Endothelial cell of umbilical vein (primary cell): ENCODE data around the gene RASAL1. TPM values are rescaled to one million over a fixed set of nuclear protein-coding genes. Genes with fewer than 3 reads are reported as not detected.

Source experiments
- BruUV-seq: library from RNA; stranded (reverse); fragments of 400-500 nt; replicated peaks from 2 replicates; lab custom pipeline; 2021; lab: Mats Ljungman, UMichigan
- CTCF ChIA-PET: fragments of 300-600, 350-600 bp; sonication (Branson Sonifier 250); formaldehyde crosslinking; loops from one replicate; lab custom pipeline; 2021; ENCODE audit warnings: antibody characterized with exemption, inconsistent platforms; lab: Charles Lee
- POLR2A ChIA-PET: fragments of 300-600, 350-600 bp; sonication (Branson Sonifier 250); formaldehyde crosslinking; loops from one replicate; lab custom pipeline; 2021; ENCODE audit warnings: antibody characterized with exemption, inconsistent platforms; lab: Charles Lee
- DNase-seq: peaks from one replicate; pipeline ENCODE4 v3.0.0-alpha.2; 2011; ENCODE audit warnings: low read depth, low spot score
- FAIRE-seq: peaks from 2 replicates; lab custom pipeline; 2011; peaks lifted over from hg19 to GRCh38; lab: Jason Lieb, UNC
- H2AFZ ChIP-seq: 2 replicates; pipeline ENCODE4 v1.6.0; 2012; ENCODE audit warnings: low read depth, low read length, control low read depth, inconsistent platforms
- H3K27ac ChIP-seq: 2 replicates; pipeline ENCODE4 v1.5.1; 2011; ENCODE audit warnings: low read depth, mild to moderate bottlenecking, control low read depth, low read length, moderate library complexity; ENCODE audit not compliant: insufficient read depth
- H3K27me3 ChIP-seq, 2 experiments: 2 replicates each; pipeline versions ENCODE4 v1.6.0 to v1.6.1; 2011; ENCODE audit warnings: low read length in 2 of 2, mixed read lengths in 1 of 2; ENCODE audit not compliant: control insufficient read depth in 2 of 2, insufficient read depth in 2 of 2
- H3K36me3 ChIP-seq, 2 experiments: 2 replicates in 1 of 2; 3 replicates in 1 of 2; pipeline ENCODE4 v1.5.1; 2011; ENCODE audit warnings: low read length in 2 of 2, mild to moderate bottlenecking in 1 of 2, moderate library complexity in 1 of 2; ENCODE audit not compliant: control insufficient read depth in 2 of 2, insufficient read depth in 2 of 2; ENCODE audit errors: extremely low read depth in 1 of 2
- H3K4me1 ChIP-seq: 3 replicates; pipeline ENCODE4 v1.5.1; 2011; ENCODE audit warnings: mild to moderate bottlenecking, low read length; ENCODE audit not compliant: control insufficient read depth, insufficient read depth; ENCODE audit errors: extremely low read depth
- H3K4me2 ChIP-seq: 2 replicates; pipeline ENCODE4 v1.6.1; 2011; ENCODE audit warnings: low read length, control low read depth, mixed read lengths; ENCODE audit not compliant: insufficient read depth
- H3K4me3 ChIP-seq, 3 experiments: fragments of 200-600 bp in 1 of 3; sonication (generic), shearing (Covaris generic) in 1 of 3; replicated peaks in 1 of 3; 2 replicates each; pipeline ENCODE4 v1.5.1; 2011 to 2016; ENCODE audit warnings: control low read depth in 3 of 3, low read length in 3 of 3, mild to moderate bottlenecking in 2 of 3, inconsistent platforms in 1 of 3, low read depth in 1 of 3, moderate library complexity in 1 of 3; ENCODE audit not compliant: insufficient read depth in 1 of 3
- H3K79me2 ChIP-seq: 2 replicates; pipeline ENCODE4 v1.6.0; 2012; ENCODE audit warnings: low read length, inconsistent platforms; ENCODE audit not compliant: control insufficient read depth, insufficient read depth
- H3K9ac ChIP-seq: replicated peaks from 2 replicates; pipeline ENCODE3; 2011; ENCODE audit warnings: low read length, control low read depth; ENCODE audit not compliant: insufficient read depth; ENCODE audit errors: extremely low read depth
- H3K9me1 ChIP-seq: replicated peaks from 3 replicates; pipeline ENCODE4 v1.6.0; 2011; ENCODE audit warnings: mild to moderate bottlenecking, low read length; ENCODE audit not compliant: control insufficient read depth, insufficient read depth; ENCODE audit errors: extremely low read depth
- H3K9me3 ChIP-seq: replicated peaks from 2 replicates; pipeline ENCODE4 v1.5.1; 2012; ENCODE audit warnings: low read length, inconsistent platforms; ENCODE audit not compliant: control insufficient read depth, insufficient read depth
- H4K20me1 ChIP-seq: replicated peaks from 2 replicates; pipeline ENCODE3; 2011; ENCODE audit warnings: mild to moderate bottlenecking, low read length; ENCODE audit not compliant: control insufficient read depth, insufficient read depth; ENCODE audit errors: extremely low read depth
- CTCF ChIP-seq, 2 donors: IDR thresholded peaks; 1 replicate in 1 of 2; 2 replicates in 1 of 2; pipeline ENCODE4 v1.5.1; 2011; ENCODE audit warnings: low read length in 2 of 2, mild to moderate bottlenecking in 2 of 2, moderate library complexity in 2 of 2, control low read depth in 1 of 2, inconsistent platforms in 1 of 2, low read depth in 1 of 2; ENCODE audit not compliant: insufficient read depth in 1 of 2; ENCODE audit errors: extremely low read depth in 1 of 2
- EZH2 ChIP-seq: IDR thresholded peaks from 2 replicates; pipeline ENCODE4 v1.6.1; 2012; ENCODE audit warnings: borderline replicate concordance, low read depth, mild to moderate bottlenecking, moderate library complexity, low read length, inconsistent platforms; ENCODE audit not compliant: severe bottlenecking
- FOS ChIP-seq: IDR thresholded peaks from 2 replicates; pipeline ENCODE4 v1.6.1; 2011; ENCODE audit warnings: mild to moderate bottlenecking, low read length, moderate library complexity, borderline replicate concordance; ENCODE audit not compliant: insufficient read depth
- GATA2 ChIP-seq: IDR thresholded peaks from 2 replicates; pipeline ENCODE4 v1.7.0; 2011; ENCODE audit warnings: low read depth, mild to moderate bottlenecking, moderate library complexity, mixed read lengths, low read length; ENCODE audit not compliant: insufficient read length, insufficient read depth
- JUN ChIP-seq: IDR thresholded peaks from 2 replicates; pipeline ENCODE4 v1.6.1; 2011; ENCODE audit warnings: borderline replicate concordance, low read depth; ENCODE audit not compliant: insufficient read length, insufficient read depth
- MYC ChIP-seq: IDR thresholded peaks from one replicate; pipeline ENCODE4 v1.6.1; 2011; ENCODE audit warnings: mild to moderate bottlenecking, low read depth, low read length
- POLR2A ChIP-seq: IDR thresholded peaks from 2 replicates; pipeline ENCODE4 v1.6.1; 2012; ENCODE audit warnings: low read depth, mild to moderate bottlenecking, control low read depth, low read length
- POLR2AphosphoS5 ChIP-seq: IDR thresholded peaks from 2 replicates; pipeline ENCODE4 v1.6.1; 2012; ENCODE audit warnings: low read depth, mild to moderate bottlenecking, control low read depth, low read length, moderate library complexity; ENCODE audit not compliant: insufficient read depth
- dilution Hi-C: fragments of 300-500 bp; cut with MboI; formaldehyde crosslinking; loops from one replicate; pipeline ENCODE4 v1.15.0; 2019; ENCODE audit warnings: low sequenced_read_pairs; ENCODE audit not compliant: extremely low pct_ligation_motif_present
- intact Hi-C: fragments of 100-400 bp; cut with micrococcal nuclease; formaldehyde crosslinking; loops from one replicate; pipeline ENCODE4 v1.10.0; 2022
- polyA plus RNA-seq, 4 experiments: library from polyadenylated mRNA; depleted of rRNA in 3 of 4; stranded (reverse) in 3 of 4; unstranded in 1 of 4; fragments of >200 nt; gene quantifications; 2 replicates each; pipeline versions ENCODE4 v1.2.1 to v1.2.3, GENCODE V29; 2011 to 2012; ENCODE audit warnings: missing spikeins in 1 of 4
- total RNA-seq: library from RNA; stranded (reverse); gene quantifications from 2 replicates; pipeline ENCODE4 v1.2.3, GENCODE V29; 2021
- TF ChIP-seq, protein P1 (sequence below): IDR thresholded peaks from 2 replicates; pipeline ENCODE4 v1.6.1; 2011; ENCODE audit not compliant: insufficient read depth, insufficient read length

The RASAL1 gene
- total and polyA plus RNA-seq, 2 donors (not counting 3 experiments of a cell fraction or from before 2014, with no cell fraction given), result not detected

GRCh38 chr12:113072136-113072535, 63.4 kb downstream of the RASAL1 start:
- ChIA-PET POLR2A (no interaction called here), CTCF (interaction anchor here (1.2 kb wide), 1 partner anchor 80 kb away, joined by 5 read pairs; no protein-coding TSS in a partner anchor)
- no peak overlapping the region for H3K4me3 ChIP-seq
- TF ChIP-seq MYC (no peak), FOS (no peak), CTCF (IDR thresholded peaks at IDR 0.05; ENCODE audit: extremely low read depth in 1 of 2, insufficient read depth in 1 of 2, low read depth in 1 of 2, low read length in 2 of 2) (no peak), POLR2AphosphoS5 (no peak), GATA2 (no peak), EZH2 (no peak), JUN (no peak), POLR2A (no peak)
- TF ChIP-seq, protein P1, sequence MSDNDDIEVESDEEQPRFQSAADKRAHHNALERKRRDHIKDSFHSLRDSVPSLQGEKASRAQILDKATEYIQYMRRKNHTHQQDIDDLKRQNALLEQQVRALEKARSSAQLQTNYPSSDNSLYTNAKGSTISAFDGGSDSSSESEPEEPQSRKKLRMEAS, result no peak
- intact Hi-C loops, result no loop called here
- H3K9me1 ChIP-seq, result no peaks in the 10 kb centered on the region
- H3K4me1 ChIP-seq, result no peaks in the 10 kb centered on the region
- BruUV-seq, result no TSS peak
- no peaks in the 10 kb centered on the region for H4K20me1 ChIP-seq
- no peaks in the 10 kb centered on the region for H3K36me3 ChIP-seq
- H3K27ac ChIP-seq, result no peak overlapping the region
- H3K79me2 ChIP-seq, result no peaks in the 10 kb centered on the region
- no peaks in the 10 kb centered on the region for H3K9me3 ChIP-seq
- dilution Hi-C loops, result no loop called here
- H2AFZ ChIP-seq, result no peak overlapping the region
- H3K9ac ChIP-seq, result no peak overlapping the region
- H3K4me2 ChIP-seq, result no peak overlapping the region
- H3K27me3 ChIP-seq, result peaks cover 0 to 6% of the 10 kb centered on the region in 2 experiments
- FAIRE-seq, result no peak
- DNase-seq, result no peak
